HepG2 (cell line): ENCODE results near the gene TAP1. TPM values are rescaled to one million over a fixed set of nuclear protein-coding genes. Genes with fewer than 3 reads are reported as not detected.

Experiments
- ELF4 ChIP-seq: sonication (generic); formaldehyde crosslinking; IDR thresholded peaks from 2 replicates; pipeline ENCODE4 v1.5.0; 2020; ENCODE audit warnings: missing genetic modification reagents, mild to moderate bottlenecking, moderate library complexity, borderline replicate concordance
- GABPB1 ChIP-seq: IDR thresholded peaks from 2 replicates; pipeline ENCODE4 v1.6.1; 2016; ENCODE audit warnings: mild to moderate bottlenecking, missing genetic modification reagents, moderate library complexity, missing compliant biosample characterization
- GMEB1 ChIP-seq: sonication (generic); formaldehyde crosslinking; IDR thresholded peaks from 2 replicates; pipeline ENCODE4 v1.5.1; 2020; ENCODE audit warnings: missing genetic modification reagents, mild to moderate bottlenecking, borderline replicate concordance
- HOXA3 ChIP-seq: sonication (generic); formaldehyde crosslinking; IDR thresholded peaks from 2 replicates; pipeline ENCODE4 v1.5.0; 2020; ENCODE audit warnings: missing genetic modification reagents
- MEIS1 ChIP-seq: sonication (generic); formaldehyde crosslinking; IDR thresholded peaks from 2 replicates; pipeline ENCODE4 v1.9.0; 2021; ENCODE audit warnings: mild to moderate bottlenecking, missing genetic modification reagents, moderate library complexity, borderline replicate concordance
- TSC22D2 ChIP-seq: sonication (generic); formaldehyde crosslinking; IDR thresholded peaks from 2 replicates; pipeline ENCODE4 v1.5.1; 2020; ENCODE audit warnings: missing genetic modification reagents, mild to moderate bottlenecking, borderline replicate concordance
- ZBTB10 ChIP-seq: sonication (generic); formaldehyde crosslinking; IDR thresholded peaks from 2 replicates; pipeline ENCODE4 v1.4.0; 2020; ENCODE audit warnings: missing genetic modification reagents, borderline replicate concordance
- ZBTB40 ChIP-seq, 2 experiments: fragments of 450-650 bp in 1 of 2; sonication (generic) in 1 of 2; formaldehyde crosslinking in 1 of 2; IDR thresholded peaks; 2 replicates each; pipeline versions ENCODE4 v1.6.1 to v1.8.0; 2016 to 2022; ENCODE audit warnings: antibody characterized with exemption in 1 of 2, mild to moderate bottlenecking in 1 of 2, missing genetic modification reagents in 1 of 2
- ZBTB7A ChIP-seq: sonication (generic); formaldehyde crosslinking; IDR thresholded peaks from 2 replicates; pipeline ENCODE4 v1.8.0; 2022; ENCODE audit warnings: mild to moderate bottlenecking, missing genetic modification reagents
- ZFP41 ChIP-seq: sonication (generic); formaldehyde crosslinking; IDR thresholded peaks from 2 replicates; pipeline ENCODE4 v1.4.0; 2020; ENCODE audit warnings: mild to moderate bottlenecking, missing genetic modification reagents, borderline replicate concordance
- ZNF124 ChIP-seq: sonication (generic); formaldehyde crosslinking; IDR thresholded peaks from 2 replicates; pipeline ENCODE4 v1.4.0; 2020; ENCODE audit warnings: missing genetic modification reagents
- ZNF552 ChIP-seq: sonication (generic); formaldehyde crosslinking; IDR thresholded peaks from 2 replicates; pipeline ENCODE4 v1.9.0; 2022; ENCODE audit warnings: missing genetic modification reagents, mild to moderate bottlenecking, borderline replicate concordance
- ZNF570 ChIP-seq: sonication (generic); formaldehyde crosslinking; IDR thresholded peaks from 2 replicates; pipeline ENCODE4 v1.4.0; 2020; ENCODE audit warnings: mild to moderate bottlenecking, missing genetic modification reagents, borderline replicate concordance
- ZSCAN25 ChIP-seq: sonication (generic); formaldehyde crosslinking; IDR thresholded peaks from 2 replicates; pipeline ENCODE4 v1.8.0; 2022; ENCODE audit warnings: mild to moderate bottlenecking, missing genetic modification reagents
- polyA plus RNA-seq, 8 experiments: library from polyadenylated mRNA; depleted of rRNA in 3 of 8; stranded (reverse) in 7 of 8; unstranded in 1 of 8; fragments of >200 nt; fragmentation: Illumina TruSeq in 4 of 8; extraction: Trizol in 4 of 8; gene quantifications; 2 replicates each; pipeline versions ENCODE4 v1.2.1 to v1.2.3, GENCODE V29; 2011 to 2016; ENCODE audit warnings: low read depth in 4 of 8, missing spikeins in 1 of 8, mixed read lengths in 1 of 8; ENCODE audit not compliant: insufficient read depth in 1 of 8
- total RNA-seq, 5 experiments: library from RNA; depleted of rRNA; stranded (reverse); fragments of >200 nt; fragmentation: Illumina TruSeq; extraction: Trizol; gene quantifications; 2 replicates each; pipeline ENCODE4 v1.2.3, GENCODE V29; 2016; ENCODE audit warnings: low read depth in 1 of 5

Gene TAP1
- total and polyA plus RNA-seq, 2 of the 13 experiments (the other 11 are each of a cell fraction or from before 2014, with no cell fraction given): 31.2 to 52.2 TPM

GRCh38 chr6:32843331-32843978 lies 10.0 kb downstream of the TAP1 start (continued):
- TF ChIP-seq GABPB1 (CRISPR knock-in tag) (peak; percentile 39; the same call in 1 of the 2 replicates), ZNF552 (no peak), MEIS1 (0 out of 2 replicates have a peak, but pooled peaks have one; percentile 7), ZBTB40 (IDR thresholded peaks at IDR 0.05) (no peak), ZBTB40 (CRISPR knock-in tag; IDR thresholded peaks at IDR 0.05) (peak; percentile 66), ZNF570 (CRISPR knock-in tag) (no peak), ZBTB7A (CRISPR knock-in tag) (peak; percentile 68), GMEB1 (CRISPR knock-in tag) (no peak), ELF4 (CRISPR knock-in tag) (0 out of 2 replicates have a peak, but pooled peaks have one; percentile 43), ZBTB10 (CRISPR knock-in tag) (0 out of 2 replicates have a peak, but pooled peaks have one; percentile 53), ZSCAN25 (peak; percentile 51), ZFP41 (0 out of 2 replicates have a peak, but pooled peaks have one; percentile 37), ZNF124 (CRISPR knock-in tag) (0 out of 2 replicates have a peak, but pooled peaks have one; percentile 18), HOXA3 (CRISPR knock-in tag) (peak; percentile 17; the same call in 1 of the 2 replicates), TSC22D2 (CRISPR knock-in tag) (0 out of 2 replicates have a peak, but pooled peaks have one; percentile 44)
